NCI-H1105 (cell line): ENCODE data around the gene CORT.
"Not testable (repeated sequence)": the region's sequence is repeated elsewhere in the genome, so short reads cannot be mapped to it uniquely, and the experiment has no call there.

Experiments
- DNase-seq: peaks from one replicate; lab custom pipeline; 2025; lab: John Stamatoyannopoulos, UW

CORT gene

DNA sequence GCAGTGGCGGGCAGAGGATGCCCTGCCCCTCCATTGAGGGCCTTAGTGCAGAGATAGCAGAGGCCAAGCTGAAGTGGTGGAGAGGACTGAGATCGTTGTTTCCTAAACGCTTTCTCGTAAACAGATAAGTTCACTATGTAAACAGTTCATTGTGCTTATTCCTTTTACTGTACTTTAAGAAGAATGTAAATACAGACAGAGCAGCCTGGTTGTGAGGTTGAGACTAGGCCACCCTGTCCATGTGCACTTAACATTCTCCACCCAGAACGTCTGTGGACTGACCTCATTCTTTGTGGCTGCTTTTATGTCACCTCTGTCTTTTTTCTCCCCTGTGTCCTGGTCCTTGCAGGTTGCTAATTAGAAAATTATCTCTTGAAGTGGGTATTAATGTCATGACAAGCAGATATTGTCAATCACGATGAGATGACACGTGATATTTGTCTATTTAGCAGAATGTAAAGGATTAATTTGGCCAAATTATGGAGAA, 11.1 kb upstream of the CORT start:
- no peak for DNase-seq

DNA sequence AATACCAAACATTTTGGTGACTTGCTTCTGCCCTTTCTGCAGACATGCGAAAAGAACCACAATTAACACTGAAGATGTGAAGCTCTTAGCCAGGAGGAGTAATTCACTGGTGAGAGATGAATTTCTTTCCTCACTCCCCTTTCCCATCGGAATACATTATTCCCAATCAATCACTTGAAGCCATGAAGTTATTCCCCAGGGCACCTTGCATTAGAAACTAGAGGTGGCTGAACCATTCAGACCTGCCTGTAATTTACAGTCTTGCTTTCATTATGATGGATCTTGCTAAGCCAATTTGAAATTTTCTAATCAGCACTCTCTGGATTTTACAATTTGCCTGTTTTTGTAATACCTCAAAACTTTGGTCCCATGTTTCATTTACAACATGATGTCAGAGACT, 9.5 kb upstream of the CORT start:
- DNase-seq, result no peak

DNA sequence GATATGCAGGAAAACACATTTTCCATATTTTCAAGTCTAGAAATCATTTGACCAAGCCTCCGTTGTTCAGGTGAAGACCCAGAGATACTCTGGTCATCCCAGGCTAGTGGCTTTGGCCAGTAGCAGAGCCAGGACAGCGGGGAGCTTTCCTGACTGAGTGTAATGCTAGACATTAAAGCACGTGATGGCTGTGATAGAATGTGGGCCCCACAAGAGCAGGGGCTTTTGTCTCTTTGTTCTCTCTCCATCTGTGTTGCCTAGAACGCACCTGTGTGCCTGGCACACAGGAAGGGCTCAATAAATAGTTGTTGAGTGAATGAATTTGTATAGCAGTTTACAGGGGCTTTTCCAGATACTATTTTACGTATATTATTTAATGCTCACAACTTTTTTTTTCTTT, 9.0 kb upstream of the CORT start:
- DNase-seq, result no peak

DNA sequence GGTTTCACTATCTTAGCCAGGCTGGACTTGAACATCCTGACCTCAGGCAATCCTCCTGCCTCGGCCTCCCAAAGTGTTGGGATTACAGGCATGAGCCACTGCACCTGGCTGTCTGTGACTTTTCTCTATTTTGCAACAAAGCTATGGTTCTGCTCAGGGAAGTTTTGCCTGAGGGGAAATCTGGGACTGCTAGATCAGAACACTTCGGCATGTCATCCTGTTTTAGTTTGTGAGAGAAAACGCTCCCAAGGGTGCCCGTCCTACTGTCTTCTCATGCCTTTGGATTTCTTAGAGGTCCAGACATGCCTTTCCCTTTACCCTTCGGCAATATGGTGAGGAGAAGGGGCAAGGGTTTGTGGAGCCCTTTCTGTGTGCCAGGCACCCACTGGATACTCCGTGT, 5.6 kb upstream of the CORT start:
- no peak for DNase-seq

DNA sequence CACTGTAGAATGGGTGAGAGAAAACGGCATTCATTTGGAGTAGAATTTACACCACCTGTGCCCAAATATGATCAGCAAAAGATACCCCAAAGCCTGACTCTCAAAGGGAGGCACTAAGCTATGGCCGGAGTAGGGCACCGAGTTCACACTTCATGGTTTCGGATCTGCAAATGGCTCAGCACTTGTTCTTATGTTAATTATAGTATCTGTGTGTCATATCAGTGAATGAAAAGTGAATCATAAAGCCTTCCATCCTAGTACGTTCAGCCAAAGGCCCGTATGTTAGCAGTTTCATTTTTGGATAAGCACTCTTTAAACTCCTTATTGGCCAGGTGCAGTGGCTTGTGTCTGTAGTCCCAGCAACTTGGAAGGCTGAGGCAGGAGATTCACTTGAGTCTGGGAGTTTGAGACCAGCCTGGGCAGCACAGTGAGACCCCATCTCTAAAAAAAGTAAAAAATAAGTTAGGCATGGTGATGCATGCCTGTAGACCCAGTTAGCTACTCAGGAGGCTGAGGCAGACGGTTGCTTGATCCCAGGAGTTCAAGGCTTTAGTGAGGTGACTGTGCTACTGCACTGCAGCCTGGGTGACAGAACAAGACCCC, 4.9 kb upstream of the CORT start:
- DNase-seq, result no peak

DNA sequence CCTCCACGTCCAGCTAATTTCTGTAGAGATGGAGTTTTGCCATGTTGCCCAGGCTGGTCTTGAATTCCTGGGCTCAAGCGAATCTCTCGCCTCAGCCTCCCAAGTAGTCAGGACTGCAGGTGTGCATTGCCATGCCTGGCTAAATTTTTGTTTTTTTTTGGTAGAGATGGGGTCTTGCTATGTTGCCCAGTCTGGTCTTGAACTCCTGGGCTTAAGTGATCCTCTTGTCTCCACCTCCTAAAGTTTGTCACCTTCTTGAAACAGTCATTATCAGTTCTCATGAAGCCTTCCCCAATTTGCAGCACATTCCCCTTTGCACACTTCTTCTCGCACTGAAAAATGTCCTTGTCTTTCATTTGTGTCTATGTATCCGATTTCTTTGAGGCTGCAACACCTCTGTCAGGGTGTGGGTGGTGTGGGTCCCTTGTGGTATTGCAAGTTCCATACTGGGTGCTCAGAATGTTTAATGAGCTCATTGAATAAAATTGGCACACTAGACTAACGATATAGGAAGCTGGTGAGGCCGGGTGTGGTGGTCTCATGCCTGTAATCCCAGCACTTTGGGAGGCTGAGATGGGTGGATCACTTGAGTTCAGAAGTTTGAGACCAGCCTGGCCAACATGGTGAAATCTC, 2.9 kb upstream of the CORT start:
- no peak for DNase-seq

DNA sequence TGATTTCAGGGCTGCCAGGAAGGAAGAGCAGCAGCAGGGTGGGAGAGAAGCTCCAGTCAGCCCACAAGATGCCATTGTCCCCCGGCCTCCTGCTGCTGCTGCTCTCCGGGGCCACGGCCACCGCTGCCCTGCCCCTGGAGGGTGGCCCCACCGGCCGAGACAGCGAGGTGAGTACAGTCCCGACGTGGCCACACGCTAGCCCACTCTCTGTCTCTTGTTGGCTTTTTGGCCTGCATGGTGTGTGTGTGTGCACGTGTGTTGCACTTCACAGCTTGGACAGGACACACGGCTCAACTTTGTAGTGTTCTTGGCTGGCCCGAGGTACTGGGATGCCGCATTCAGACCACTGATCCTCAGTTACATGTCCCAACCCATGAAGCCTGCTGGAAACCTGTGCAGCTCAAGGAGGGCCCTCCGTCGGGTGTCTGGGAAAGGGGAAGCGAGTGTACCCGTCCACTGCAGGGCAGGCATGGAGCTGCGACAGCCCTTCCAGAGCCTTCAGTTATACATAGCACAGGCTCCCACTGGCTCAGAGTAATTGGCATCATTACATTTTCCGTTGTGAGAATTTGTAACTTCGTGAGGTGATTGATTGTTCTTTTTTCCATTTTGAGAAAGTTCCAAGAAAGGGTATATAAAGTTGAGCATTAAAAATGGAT, 454 bp downstream of the CORT start:
- DNase-seq, result no peak

DNA sequence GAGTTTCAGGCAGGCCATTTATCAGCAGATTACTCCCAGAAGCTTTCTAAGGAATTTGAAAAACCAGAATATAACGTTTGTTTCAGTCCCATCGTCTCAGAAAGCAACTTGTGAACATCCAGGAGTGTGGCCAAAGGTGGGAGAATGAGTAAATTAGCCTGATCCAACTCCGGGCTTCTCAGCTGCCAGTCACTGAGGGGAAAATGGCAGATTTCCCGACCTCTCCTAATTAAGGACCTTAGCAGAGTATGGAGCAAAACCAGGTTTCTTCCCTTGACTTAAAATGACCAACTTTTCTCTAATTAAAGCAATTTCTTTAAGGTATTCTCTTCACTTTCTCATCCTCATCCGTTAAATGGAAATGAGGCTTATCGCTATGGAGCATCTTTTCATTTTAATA, 1.0 kb downstream of the CORT start:
- no peak for DNase-seq

DNA sequence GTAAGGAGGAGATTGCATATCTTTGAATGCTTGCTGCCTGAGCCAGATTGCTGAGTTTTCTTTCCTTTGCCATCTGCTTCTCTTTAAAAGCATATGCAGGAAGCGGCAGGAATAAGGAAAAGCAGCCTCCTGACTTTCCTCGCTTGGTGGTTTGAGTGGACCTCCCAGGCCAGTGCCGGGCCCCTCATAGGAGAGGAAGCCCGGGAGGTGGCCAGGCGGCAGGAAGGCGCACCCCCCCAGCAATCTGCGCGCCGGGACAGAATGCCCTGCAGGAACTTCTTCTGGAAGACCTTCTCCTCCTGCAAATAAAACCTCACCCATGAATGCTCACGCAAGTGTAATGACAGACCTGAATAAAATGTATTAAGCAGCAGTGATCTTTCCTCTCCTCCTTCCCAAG, 1.5 kb downstream of the CORT start:
- no peak for DNase-seq

DNA sequence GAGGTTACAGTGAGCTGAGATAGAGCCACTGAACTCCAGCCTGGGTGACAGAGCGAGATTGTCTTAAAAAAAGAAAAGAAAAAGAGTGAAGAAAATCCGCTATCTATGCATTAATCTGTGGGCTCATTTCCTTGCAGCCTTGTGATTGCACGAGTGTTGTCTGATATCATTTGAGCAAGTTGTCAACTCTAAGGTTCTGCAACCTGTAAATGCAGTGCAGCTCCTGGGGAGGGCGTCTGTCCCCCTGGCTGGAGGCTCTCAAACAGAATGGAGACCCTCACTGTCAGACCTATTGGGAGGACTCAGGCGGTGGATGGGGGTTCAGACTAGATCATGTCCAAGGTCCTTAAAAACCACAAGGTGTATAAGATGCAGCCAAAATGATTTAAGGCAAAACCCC, 6.2 kb downstream of the CORT start:
- no peak for DNase-seq

DNA sequence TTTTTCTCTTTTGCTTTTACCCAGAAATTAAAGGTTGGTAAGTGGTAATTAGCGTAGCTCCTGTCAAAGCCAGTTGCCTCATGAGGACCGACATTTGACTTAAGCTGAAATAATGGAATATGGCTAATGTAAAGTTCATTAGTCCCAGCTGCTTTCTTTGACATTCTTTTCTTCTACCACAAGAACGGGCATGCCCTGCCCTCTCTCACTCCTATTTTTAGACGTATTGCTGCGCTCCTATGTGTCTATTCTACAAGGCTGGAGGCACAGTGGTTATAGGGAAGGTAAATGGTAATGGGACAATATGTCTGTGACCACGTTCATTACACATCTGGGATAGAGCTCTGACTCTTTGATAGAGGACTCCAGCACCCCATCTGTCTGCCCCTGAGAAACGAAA, 6.8 kb downstream of the CORT start:
- peak; percentile 75 for DNase-seq

DNA sequence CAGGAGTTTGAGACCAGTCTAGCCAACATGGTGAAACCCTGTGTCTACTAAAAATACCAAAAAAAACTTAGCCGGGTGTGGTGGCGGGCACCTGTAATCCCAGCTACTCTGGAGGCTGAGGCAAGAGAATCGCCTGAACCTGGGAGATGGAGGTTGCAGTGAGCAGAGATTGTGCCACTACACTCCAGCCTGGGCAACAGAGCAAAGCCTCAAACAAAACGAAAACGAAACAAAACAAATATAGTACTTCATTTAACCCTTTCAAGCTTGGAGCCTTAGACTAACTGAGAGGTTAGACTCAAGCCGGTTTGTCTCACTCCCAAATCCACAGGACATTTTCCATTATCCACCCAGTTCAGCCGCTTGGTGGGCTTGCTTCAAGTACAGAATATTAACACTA, 7.6 kb downstream of the CORT start:
- not testable (repeated sequence) for DNase-seq

DNA sequence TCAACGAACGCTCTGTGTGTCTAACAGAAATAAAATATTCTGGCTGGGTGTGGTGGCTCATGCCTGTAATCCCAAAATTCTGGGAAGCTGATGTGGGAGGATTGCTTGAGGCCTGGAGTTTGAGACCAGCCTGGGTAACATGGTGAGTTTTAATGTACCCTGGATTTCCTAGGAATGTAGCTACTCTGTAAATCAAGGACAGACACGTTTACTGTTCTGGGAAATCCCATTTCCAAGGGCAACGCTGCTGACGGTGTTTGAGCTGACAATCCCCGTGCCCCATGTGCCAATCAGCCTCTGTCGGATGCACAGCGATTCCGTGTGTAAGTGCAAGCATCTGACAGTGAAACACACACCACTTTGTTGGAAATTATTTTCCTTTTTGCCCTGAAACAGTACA, 8.0 kb downstream of the CORT start:
- no peak for DNase-seq

DNA sequence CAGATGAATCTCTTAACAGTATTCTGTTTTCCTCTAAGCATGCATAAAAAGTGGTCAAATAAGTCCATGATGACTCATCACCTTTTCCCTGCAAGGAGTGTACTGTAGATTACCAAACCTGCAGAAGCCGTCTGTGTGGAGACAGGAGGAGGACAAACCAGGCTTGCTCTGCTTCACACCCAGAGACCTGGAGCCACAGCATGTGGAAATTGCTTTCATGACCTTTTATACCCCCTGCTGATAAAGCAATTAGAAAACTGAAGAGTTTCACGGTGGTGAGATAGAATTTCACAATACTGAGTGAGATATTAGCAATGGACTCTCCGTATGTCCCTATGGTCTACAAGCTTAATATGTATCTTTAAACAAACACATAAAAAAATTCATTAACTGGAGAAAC, 9.4 kb downstream of the CORT start:
- DNase-seq, result no peak

DNA sequence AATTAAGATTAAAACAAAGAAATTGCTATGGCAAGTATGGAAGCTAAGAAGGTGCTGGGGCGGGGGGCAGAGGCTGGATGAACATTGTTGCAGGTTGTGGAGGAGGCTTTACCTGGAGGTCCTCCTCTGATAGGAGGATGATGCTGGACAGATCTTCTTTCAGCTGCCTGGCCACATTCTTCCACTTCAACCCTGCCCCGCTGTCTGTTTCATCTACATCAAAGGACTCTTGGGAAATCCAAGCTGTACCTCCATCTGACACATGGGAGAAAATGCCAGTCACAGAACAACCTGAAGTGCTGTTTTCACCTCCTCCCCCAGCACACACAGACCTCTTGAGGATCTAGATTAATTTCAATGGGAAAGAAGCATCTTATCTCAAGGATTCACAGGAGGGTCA, 17.2 kb downstream of the CORT start:
- no peak for DNase-seq

DNA sequence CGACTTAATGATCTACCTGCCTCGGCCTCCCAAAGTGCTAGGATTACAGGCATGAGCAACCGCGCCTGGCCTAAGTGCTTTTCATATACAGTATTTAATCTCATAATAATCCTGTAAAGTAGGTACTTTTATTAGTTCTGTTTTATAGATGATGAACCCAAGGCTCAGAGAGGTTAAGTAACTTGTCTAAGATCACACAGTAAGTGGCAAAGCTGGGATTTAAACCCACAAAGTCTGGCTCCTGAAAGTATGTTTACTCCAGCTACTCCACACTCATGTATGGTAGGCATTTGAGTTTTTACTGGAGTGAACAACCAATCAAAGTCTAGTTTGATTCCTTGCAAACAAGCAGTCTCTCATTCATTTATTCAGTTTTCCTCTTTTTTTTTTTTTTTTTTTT, 20.2 kb downstream of the CORT start:
- DNase-seq, result no peak

DNA sequence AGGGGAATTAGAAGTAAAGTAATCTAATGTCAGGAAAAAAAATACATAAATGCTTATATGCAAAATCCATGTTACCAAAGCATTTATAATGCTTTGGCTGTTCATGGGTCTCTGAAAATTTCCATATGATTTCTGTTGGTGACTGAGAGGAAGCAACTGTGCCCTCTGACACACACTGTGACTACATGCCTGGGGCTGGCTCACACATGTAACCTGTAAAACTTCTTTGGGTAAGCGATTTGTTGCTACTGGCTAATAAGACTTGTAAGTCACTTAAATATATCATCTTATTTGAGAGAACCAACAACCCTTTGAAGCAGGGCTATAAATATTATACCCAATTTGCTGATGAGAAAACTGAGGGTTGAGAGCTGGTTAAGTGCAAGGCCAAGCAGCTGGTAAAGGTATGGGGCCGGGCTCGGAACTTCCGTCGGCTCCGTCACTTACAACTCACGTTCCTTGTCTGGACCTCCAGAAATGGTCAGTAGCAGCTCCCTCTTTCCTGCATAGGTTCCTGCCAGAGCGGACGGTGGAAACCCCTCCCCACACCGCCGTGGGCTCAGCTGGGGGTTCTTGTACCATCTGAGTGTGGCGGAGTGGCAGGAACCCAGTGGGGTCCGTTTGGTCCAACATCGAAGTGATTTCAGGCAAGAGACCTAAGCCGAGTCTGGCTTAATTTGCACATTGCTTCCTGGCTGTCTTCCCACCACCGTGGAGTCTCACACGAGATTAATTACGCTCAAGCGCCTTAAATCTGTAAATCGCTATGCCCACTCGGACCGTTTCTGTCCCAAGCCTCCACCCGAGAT, 21.8 kb downstream of the CORT start:
- DNase-seq, result no peak

DNA sequence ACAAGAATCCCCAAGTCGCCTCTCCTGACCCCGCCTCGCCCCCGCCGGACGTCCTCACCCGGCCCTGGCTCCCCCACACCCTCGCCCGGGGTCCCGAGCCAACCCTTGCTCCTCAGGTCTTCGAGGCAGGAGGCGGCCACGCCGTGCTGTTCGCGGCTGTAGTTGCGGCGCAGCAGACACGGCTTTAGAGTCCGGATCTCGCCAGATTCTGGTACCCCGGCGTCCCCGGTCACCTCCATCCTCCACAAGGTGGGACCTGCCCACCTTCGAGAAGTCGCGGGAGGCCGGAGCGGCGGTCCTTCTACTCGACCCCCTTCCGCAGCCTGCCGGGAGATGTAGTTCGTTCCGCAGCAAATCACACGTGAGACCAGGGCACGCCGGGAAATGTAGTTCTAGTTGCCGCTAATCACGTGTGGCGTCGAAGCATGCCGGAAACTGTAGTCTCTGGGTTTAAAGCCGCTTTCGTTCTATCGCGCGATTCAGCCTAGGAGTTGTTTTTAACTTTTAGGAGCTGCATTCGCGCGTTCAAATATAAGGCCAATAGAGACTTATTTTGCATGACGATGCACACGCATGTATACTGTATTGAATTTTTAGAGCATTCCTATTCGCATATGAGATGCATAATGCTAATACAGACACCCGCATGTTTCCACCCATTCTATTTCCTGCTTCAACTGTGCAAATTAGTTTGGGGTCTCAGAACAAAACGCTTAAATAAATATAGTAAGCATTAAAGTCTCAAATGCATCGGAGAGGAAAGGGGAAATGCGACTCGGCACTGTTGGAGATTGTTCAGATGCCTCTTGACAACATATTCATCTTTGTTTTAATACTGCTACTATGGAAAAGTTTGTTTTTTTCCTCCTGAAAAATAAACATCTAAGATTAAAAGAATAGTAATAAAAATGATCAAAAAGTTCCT, 22.7 kb downstream of the CORT start, which contains the start of gene DFFA:
TSS of gene DFFA (minus strand) at position 310 of the 925 bp plus-strand sequence. CDS start at position 239, 71 bp downstream.
- peak; percentile 96 for DNase-seq

DNA sequence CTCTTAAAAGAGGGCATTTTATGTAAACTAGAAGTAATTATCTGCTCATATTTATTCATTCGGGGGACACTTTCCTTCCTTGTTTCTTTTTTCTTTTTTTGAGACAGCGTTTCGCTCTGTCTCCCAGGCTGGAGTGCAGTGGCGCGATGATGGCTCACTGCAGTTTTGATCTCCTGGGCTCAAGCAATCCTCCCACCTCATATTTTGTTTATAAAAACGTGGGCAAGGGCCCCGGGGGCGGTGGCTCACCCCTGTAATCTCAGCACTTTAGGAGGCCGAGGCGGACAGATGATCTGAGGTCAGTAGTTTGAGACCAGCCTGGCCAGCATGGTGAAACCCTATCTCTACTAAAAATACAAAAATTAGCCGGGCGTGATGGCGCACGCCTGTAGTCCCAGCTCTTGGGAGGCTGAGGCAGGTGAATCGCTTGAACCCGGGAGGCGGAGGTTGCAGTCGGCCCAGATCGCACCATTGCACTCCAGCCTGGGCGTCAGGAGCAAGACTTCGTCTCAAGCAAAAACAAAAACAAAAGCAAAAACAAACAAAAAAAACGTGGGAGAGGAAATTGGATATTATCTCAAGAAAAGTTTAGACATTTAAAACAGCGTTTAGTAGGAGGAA, 23.4 kb downstream of the CORT start:
- no peak for DNase-seq

DNA sequence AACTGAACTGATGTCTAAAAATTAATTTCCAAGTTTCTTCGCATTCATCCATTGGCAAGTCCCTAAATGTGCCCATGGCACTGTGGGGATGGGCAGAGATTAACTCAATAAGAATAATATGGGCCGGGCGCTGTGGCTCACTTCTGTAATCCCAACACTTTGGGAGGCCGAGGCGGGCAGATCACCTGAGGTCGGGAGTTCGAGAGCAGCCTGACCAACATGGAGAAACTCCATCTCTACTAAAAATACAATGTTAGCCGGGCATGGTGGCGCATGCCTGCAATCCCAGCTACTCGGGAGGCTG, 24.4 kb downstream of the CORT start:
- DNase-seq, result not testable (repeated sequence)
